GM18498 (cell line): Measurements from ENCODE around the gene SH3RF3.
A peak's percentile ranks its signal among the peaks of the same experiment; 100 is the strongest.

Source experiments
- ATAC-seq: cut with Tn5 transposase; IDR thresholded peaks from one replicate; pipeline ENCODE4 v1.9.1; 2021; ENCODE audit warnings: mild to moderate bottlenecking, moderate library complexity; ENCODE audit not compliant: unreplicated experiment

SH3RF3 gene

DNA sequence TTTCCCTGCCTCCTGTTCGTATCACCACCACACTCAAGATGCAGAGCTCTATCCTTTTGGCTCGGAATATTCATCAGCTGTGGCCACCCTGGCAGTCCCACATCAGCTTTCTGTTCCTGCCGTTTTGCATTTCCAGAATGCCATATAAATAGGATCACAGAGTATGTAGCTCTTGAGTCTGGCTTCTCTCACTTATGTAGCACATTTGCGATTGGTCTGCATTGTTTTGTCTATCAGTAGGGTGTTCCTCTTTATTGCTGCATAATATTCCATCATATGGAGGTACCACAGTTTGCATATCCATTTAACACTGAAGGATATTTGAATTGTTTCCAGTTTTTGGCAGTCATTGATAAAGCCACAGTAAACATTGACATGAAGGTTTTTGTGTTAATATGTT is 104.6 kb downstream of the SH3RF3 start:
- ATAC-seq = no peak

DNA sequence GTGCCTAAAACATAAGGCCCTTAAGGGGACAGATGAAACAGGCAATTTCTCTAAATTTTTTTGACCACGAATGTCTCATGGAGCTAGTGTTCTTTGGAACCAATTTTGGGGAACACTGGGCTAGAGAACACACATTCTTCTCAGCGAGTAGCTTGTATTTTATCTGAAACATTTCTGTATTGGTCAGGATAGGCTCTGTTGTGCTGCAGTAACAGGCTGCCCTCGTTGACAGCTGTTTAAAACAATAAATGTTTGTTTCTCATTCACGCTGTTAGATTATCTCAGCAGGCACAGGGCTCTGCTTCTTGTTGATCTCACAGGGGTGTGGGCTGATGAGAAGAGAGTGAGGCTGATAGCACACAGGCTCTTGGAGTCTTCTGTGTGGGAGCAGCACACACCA is 105.3 kb downstream of the SH3RF3 start:
- no peak for ATAC-seq

DNA sequence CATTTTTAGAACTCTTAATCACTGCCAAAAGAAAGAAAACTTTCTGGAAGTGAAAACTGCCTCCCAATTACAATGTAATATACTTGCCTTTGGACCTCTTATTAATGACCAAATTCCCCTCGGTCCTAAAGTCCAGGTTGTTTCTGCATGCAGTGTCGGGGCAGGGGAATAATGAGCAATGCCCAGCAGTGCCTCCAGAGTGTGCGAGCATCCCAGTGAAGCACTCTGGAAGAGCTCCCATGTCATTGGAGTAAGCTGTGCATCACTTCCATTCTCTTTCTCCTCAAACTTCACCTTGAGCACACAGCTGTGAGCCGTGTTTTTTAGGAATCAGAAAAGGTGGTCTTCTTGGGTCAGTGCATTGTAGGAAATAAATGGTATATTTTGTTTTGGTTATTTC is 107.1 kb downstream of the SH3RF3 start:
- ATAC-seq = no peak

DNA sequence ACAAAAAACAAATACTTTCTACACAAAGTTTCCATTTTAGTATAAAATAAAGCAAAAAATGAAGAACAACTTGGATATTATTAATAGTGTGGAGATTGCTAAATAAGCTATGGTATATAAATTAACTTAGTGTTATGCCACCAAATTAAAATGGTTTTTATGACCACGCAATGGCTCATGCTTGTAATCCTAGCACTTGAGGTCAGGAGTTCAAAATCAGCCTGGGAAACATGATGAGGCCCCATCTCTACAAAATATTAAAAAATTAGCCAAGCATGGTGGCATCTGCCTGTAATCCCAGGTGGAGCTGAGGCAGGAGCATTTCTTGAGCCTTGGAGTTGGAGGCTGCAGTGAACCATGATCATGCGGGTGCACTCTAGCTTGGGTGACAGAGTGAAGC is 108.8 kb downstream of the SH3RF3 start:
- no peak for ATAC-seq

GRCh38 chr2:109238580-109238979 is 109.6 kb downstream of the SH3RF3 start:
- peak; percentile 82 for ATAC-seq

DNA sequence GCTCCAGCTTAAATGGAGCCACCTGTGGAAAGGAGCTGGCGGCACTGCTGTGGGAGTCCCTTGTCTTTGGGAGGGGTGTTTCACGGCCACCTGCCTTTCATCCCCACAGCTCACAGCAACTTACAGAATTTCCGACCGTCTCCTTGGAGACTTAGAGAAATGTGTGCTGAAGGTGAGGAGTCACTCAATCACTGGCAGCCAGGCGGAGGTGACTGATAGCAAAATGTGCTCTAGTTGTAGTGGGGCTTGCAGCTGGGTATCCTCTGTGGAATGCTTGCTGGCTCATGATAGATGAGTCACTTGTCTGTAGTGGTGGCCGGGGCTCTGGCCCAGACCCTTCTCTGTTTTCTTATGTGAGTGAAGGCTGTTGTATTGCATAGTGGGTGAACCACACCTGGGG is 110.7 kb downstream of the SH3RF3 start:
- ATAC-seq = no peak

GRCh38 chr2:109242210-109242653 is 113.2 kb downstream of the SH3RF3 start:
- ATAC-seq = no peak

GRCh38 chr2:109242654-109243331 is 113.8 kb downstream of the SH3RF3 start:
- ATAC-seq = no peak

GRCh38 chr2:109243526-109244303 is 114.7 kb downstream of the SH3RF3 start:
- ATAC-seq = no peak

- no peak for ATAC-seq
Observed at GRCh38 chr2:109244304-109244582, 115.2 kb downstream of the SH3RF3 start.

GRCh38 chr2:109244750-109245382 is 115.9 kb downstream of the SH3RF3 start:
- ATAC-seq = no peak

DNA sequence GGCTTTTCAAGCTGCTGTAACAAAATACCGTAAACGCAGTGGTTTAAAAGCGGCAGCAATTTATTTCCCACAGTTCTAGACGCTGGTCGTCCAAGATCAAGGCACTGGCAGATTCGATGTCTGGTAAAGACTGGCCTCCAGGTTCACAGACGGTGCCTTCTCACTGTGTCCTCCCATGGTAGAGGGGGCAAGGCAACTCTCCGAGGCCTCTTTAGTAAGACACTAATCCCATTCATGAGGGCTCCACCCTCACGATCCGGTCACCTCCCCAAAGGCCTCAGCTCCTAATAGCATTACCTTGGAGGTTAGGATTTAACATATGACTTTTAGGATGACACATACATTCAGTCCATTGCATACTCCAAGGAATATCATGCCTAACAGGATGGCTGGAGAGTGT is 117.2 kb downstream of the SH3RF3 start:
- no peak for ATAC-seq

DNA sequence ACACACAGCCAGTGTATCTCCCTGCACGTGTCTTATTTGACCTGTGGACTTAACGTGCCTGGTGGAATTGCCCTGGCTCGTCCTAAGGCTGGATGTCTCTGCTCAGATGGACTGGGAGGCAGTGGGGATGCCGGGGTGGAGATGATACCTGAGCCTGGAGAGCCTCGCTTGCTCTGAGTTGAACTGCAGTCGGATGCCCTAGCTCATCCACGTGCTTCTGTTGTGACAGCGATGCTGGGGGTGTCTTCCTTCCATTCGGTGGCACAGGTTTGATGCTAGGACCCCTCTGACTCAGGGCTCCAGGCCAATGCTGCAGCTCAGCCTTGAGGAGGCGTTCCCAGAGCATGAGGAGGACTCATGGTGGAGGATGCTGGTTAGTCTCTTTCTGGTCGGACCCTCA is 117.6 kb downstream of the SH3RF3 start:
- no peak for ATAC-seq

GRCh38 chr2:109247340-109247739 is 118.3 kb downstream of the SH3RF3 start:
- ATAC-seq = no peak

DNA sequence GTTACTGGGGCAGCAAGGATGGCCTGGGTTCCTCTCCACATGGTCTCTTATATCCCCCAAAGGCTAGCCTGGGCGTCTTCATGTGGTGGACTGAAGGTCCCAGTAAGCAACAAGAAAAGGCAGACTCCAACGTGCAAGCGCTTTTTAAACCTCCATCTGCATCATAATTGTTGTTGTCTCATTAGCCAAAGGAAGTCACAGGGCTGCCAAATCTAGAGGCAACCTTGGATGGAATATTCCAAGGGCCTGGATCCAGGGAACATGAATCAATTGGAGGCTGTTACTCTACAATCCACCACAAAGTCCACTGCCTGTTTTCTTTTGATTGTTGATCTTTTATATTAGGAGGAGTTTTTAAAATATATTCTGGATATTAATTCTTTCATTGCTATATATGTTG is 118.8 kb downstream of the SH3RF3 start:
- ATAC-seq = no peak

DNA sequence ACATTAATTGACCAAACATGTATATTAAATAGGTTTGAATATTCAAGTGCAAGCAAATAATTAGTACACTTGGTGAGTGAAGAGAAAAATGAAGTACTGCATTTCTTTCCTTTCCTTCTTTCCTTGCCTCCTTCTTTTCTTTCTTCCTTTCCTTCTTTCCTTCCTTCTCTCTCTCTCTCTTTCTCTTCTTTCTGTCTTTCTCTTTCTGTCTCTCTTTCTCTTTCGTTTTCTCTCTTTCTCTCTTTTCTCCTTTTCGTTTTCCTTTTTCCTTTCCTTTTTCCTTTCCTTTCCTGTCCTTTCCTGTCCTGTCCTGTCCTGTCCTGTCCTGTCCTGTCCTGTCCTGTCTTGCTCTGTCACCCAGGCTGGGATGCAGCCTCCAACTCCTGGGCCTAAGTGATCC is 119.6 kb downstream of the SH3RF3 start:
- no peak for ATAC-seq

DNA sequence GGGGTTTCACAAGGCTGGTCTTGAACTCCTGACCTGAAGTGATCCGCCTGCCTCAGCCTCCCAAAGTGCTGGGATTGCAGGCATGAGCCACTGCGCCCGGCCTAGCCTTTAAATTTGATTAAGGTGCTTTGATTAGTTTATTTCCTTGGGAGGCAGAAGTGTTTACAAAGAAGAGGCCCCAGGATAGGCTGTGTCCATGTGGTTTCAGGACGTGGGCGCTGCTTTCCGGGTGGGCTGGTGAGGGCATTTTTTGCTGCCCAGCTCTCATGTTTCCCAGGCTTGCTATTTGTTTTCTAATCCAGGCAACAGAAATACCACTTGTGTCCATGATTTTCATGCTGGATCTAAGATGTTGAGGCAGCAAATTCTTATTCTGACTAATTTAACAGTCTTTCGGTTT is 124.2 kb downstream of the SH3RF3 start:
- no peak for ATAC-seq

DNA sequence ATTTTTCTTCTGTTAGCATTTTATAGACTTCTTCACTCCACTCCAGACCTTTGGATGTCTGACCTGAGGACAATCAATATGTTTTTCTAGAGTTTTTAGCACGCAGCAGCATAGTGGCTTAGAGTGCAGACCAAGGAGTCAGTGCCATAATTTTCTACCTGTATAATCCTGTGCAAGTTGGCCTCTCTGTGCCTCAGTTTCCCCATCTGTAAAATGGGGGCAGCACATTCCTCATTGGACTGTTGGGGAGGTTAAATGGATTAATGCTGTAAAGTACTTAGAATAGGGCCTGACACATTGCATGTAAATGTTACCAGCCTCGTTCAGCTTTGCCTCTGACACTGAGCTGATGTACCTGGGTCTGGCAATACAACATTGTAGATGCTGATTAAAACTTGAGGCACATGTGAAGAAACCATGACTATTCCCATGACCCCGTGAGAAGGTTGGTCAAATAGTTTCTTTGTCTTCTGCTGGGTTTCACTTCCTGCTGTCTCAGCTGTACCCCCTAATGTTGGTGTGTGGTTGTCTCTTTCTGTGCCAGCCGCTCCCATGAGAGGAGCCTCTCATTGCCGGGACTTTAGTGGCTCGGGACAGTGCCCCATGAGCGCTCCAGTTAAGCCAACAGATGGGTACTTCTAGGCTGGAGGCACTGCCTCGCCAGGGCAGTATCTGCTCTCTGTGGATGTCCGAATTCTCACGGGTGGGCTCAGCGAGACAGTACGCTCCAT is 125.3 kb downstream of the SH3RF3 start:
- peak; percentile 70 for ATAC-seq

DNA sequence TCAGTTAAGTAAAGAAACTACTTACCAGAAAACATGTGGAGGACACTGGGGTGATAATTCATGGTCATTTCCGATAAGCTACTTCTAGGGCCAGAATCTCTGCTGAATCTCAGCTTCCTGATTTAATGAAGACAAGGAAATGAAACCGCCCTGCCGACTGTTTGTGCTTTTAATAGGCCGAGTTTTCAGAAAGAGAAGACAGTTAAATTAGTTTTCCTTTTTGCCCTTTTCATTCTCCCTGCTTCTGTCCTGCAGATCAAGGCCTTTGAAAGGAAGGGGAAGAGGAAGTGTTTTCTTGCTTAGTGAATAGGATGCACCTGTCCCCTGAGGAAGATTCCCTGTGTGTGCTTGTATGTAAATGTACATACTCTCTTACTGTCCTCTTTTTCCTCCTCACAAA is 126.6 kb downstream of the SH3RF3 start:
- ATAC-seq = no peak

DNA sequence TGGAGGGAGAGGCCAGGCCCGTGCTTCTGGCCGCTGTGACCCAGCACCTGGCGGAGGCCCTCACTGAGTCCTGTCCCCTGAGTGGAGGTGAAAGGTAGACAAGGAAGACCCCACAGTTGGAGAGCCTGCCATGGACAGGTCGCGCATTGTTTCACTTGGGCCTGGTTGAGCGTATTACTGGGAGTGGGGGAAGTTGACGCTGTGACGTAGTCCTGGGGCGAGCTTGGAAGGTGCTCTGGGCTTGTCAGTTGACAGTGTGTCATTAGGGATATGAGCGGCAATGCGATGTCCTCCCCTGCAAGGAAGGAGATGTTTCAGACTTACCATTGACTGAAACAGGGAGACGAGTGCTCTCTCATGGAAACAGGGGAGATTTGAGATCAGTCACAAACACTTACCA is 127.1 kb downstream of the SH3RF3 start:
- no peak for ATAC-seq

DNA sequence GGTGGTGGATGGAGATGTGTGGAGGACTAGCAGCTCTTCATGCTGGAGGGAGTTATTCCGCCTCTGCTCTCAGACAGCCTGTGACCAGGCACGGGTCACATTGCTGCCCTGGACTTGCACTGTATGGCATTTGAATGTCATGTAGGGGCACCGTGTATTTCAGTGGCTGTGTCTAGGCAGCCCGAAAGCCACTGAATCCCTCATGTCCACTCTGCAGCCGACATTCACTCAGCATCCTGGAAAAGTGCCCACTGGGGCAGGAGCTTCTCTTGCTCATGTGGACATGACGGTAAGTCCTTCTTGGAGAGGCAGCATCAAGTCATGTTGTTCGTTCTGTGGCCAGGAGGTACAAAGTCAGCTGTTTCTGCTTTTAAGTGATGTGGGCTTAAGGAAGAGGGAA is 127.9 kb downstream of the SH3RF3 start:
- no peak for ATAC-seq

DNA sequence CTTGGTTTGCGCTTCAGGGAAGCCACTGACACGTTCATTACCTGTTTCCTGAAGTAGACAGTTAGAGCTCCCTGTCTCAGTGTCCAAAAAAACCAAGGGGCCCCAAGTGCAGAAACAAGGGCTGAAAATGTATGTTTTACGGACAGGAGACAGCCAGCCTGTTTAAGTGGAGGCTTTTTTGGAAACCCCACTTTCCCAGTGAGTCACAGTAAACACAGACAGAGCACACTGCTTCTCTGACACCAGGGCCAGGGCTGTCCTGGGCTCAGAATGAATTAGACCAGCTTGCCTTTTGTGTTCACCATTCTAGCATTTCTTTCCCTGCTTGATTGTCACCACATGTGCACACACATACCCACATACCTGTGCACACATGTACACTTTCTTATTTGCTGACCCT is 128.6 kb downstream of the SH3RF3 start:
- no peak for ATAC-seq
